ENCODE results near the gene DHRS2. TPM values are rescaled to one million over a fixed set of nuclear protein-coding genes. Genes with fewer than 3 reads are reported as not detected.

DHRS2 gene
- total and polyA plus RNA-seq, 2 donors (not counting 1 experiment from before 2014, with no cell fraction given): not detected

- CTCF ChIA-PET: interaction anchor here (1.9 kb wide), 1 partner anchor 9 kb away, joined by 8 read pairs; no protein-coding TSS in a partner anchor
- H3K27me3 Mint-ChIP-seq: peaks cover 38% of the 10 kb centered on the region
- Histone ChIP-seq H3K27me3 (replicated peaks in 1 of 4; ENCODE audit: control extremely low read depth in 1 of 4, control insufficient read depth in 3 of 4, insufficient read depth in 4 of 4, low read length in 3 of 4) (peaks cover 0 to 5% (median under 1%) of the 10 kb centered on the region in 4 experiments), H2AFZ (ENCODE audit: insufficient read depth, low read depth, low read length, poor library complexity, severe bottlenecking) (no peak overlapping the region), H3K9me3 (ENCODE audit: control extremely low read depth in 1 of 3, control insufficient read depth in 2 of 3, insufficient read depth in 1 of 3, low read length in 2 of 3) (peaks cover 0 to 9% (median 5%) of the 10 kb centered on the region in 3 donors), H3K79me2 (ENCODE audit: control insufficient read depth, insufficient read depth, low read length) (no peaks in the 10 kb centered on the region), H3K4me2 (replicated peaks; ENCODE audit: low read depth, low read length, poor library complexity, severe bottlenecking) (no peak overlapping the region), H3K27ac (ENCODE audit: low read length in 2 of 2) (no peak overlapping the region), H3K4me3 (ENCODE audit: control extremely low read depth in 1 of 5, extremely low read depth in 1 of 5, insufficient read depth in 1 of 5, low read depth in 2 of 5, low read length in 4 of 5) (no peak overlapping the region), H3K9ac (ENCODE audit: low read length) (no peak overlapping the region), H3K36me3 (replicated peaks in 1 of 2; ENCODE audit: control extremely low read depth in 1 of 2, control insufficient read depth in 1 of 2, extremely low read depth in 1 of 2, insufficient read depth in 2 of 2, low read length in 1 of 2) (no peaks in the 10 kb centered on the region), H4K20me1 (ENCODE audit: control insufficient read depth, insufficient read depth, low read length, poor library complexity, severe bottlenecking) (no peaks in the 10 kb centered on the region), H3K4me1 (ENCODE audit: control insufficient read depth in 2 of 2, insufficient read depth in 2 of 2, low read length in 2 of 2) (no peaks in the 10 kb centered on the region)
- DNase-seq: no peak
- H3K9me3 Mint-ChIP-seq (ENCODE audit: insufficient read depth): peaks cover 12% of the 10 kb centered on the region
- H3K4me1 Mint-ChIP-seq: no peaks in the 10 kb centered on the region
- no CpG with 5 or more reads among the region's 4 CpGs for WGBS (ENCODE audit: insufficient coverage)
- H3K27ac Mint-ChIP-seq: no peak overlapping the region
- H3K4me3 Mint-ChIP-seq: no peak overlapping the region
- TF ChIP-seq CTCF (IDR thresholded peaks at IDR 0.05) (no peak), EZH2 (IDR thresholded peaks at IDR 0.05; ENCODE audit: borderline replicate concordance, insufficient read depth, low read depth, low read length, poor library complexity, severe bottlenecking) (no peak)
- ATAC-seq (ENCODE audit: low read depth): no peak
- POLR2A ChIA-PET: no interaction called here
- intact Hi-C loops (cut with micrococcal nuclease): no loop called here
Measured at GRCh38 chr14:23621932-23622730, 14.0 kb upstream of the DHRS2 start.

- no peak overlapping the region for H3K9ac ChIP-seq (ENCODE audit: low read length)
- intact Hi-C loops (cut with micrococcal nuclease): no loop called here
- ChIA-PET CTCF (no interaction called here), POLR2A (no interaction called here)
- Mint-ChIP-seq H3K27me3 (peaks cover 43% of the 10 kb centered on the region), H3K27ac (no peak overlapping the region), H3K9me3 (ENCODE audit: insufficient read depth) (peaks cover 12% of the 10 kb centered on the region), H3K4me3 (no peak overlapping the region), H3K4me1 (no peaks in the 10 kb centered on the region)
- H2AFZ ChIP-seq (ENCODE audit: insufficient read depth, low read depth, low read length, poor library complexity, severe bottlenecking): no peak overlapping the region
- TF ChIP-seq EZH2 (IDR thresholded peaks at IDR 0.05; ENCODE audit: borderline replicate concordance, insufficient read depth, low read depth, low read length, poor library complexity, severe bottlenecking) (no peak), CTCF (IDR thresholded peaks at IDR 0.05) (no peak)
- H3K36me3 ChIP-seq (replicated peaks in 1 of 2; ENCODE audit: control extremely low read depth in 1 of 2, control insufficient read depth in 1 of 2, extremely low read depth in 1 of 2, insufficient read depth in 2 of 2, low read length in 1 of 2): no peaks in the 10 kb centered on the region
- no peaks in the 10 kb centered on the region for H3K79me2 ChIP-seq (ENCODE audit: control insufficient read depth, insufficient read depth, low read length)
- no peak overlapping the region for H3K4me3 ChIP-seq (ENCODE audit: control extremely low read depth in 1 of 5, extremely low read depth in 1 of 5, insufficient read depth in 1 of 5, low read depth in 2 of 5, low read length in 4 of 5)
- H3K27ac ChIP-seq (ENCODE audit: low read length in 2 of 2): no peak overlapping the region
- H4K20me1 ChIP-seq (ENCODE audit: control insufficient read depth, insufficient read depth, low read length, poor library complexity, severe bottlenecking): no peaks in the 10 kb centered on the region
- H3K9me3 ChIP-seq (ENCODE audit: control extremely low read depth in 1 of 3, control insufficient read depth in 2 of 3, insufficient read depth in 1 of 3, low read length in 2 of 3): peaks cover 0 to 9% (median 5%) of the 10 kb centered on the region in 3 donors
- no peak for DNase-seq
- ATAC-seq (ENCODE audit: low read depth): no peak
- 100% methylated on average over 2 of the region's 4 CpGs for WGBS (ENCODE audit: insufficient coverage)
- H3K4me1 ChIP-seq (ENCODE audit: control insufficient read depth in 2 of 2, insufficient read depth in 2 of 2, low read length in 2 of 2): no peaks in the 10 kb centered on the region
- peaks cover 0 to 12% (median 2%) of the 10 kb centered on the region in 4 experiments for H3K27me3 ChIP-seq (replicated peaks in 1 of 4; ENCODE audit: control extremely low read depth in 1 of 4, control insufficient read depth in 3 of 4, insufficient read depth in 4 of 4, low read length in 3 of 4)
- H3K4me2 ChIP-seq (replicated peaks; ENCODE audit: low read depth, low read length, poor library complexity, severe bottlenecking): no peak overlapping the region
Measured at GRCh38 chr14:23622990-23623389, 13.2 kb upstream of the DHRS2 start.
